Muscle of leg (tissue), 11 donors: Measurements from ENCODE around the gene GFRA1. TPM values are rescaled to one million over a fixed set of nuclear protein-coding genes. Genes with fewer than 3 reads are reported as not detected.

Experiments
- DNase-seq: peaks from one replicate; pipeline ENCODE4 v3.0.0; 2013
- H3K27ac ChIP-seq: one replicate; pipeline ENCODE4 v1.5.1; 2013; ENCODE audit warnings: mild to moderate bottlenecking, low read length, control low read depth
- H3K27me3 ChIP-seq: one replicate; pipeline ENCODE4 v1.6.1; 2013; ENCODE audit warnings: low read length; ENCODE audit not compliant: control insufficient read depth, insufficient read depth
- H3K36me3 ChIP-seq: one replicate; pipeline ENCODE4 v1.6.1; 2013; ENCODE audit warnings: low read length; ENCODE audit not compliant: control insufficient read depth, insufficient read depth
- H3K4me1 ChIP-seq: one replicate; pipeline ENCODE4 v1.6.1; 2013; ENCODE audit warnings: low read length; ENCODE audit not compliant: control insufficient read depth, insufficient read depth
- H3K4me3 ChIP-seq: one replicate; pipeline ENCODE4 v1.5.1; 2013; ENCODE audit warnings: low read length, control low read depth
- H3K9me3 ChIP-seq: replicated peaks from 2 replicates; pipeline ENCODE4 v1.6.1; 2013; ENCODE audit warnings: low read depth, low read length; ENCODE audit not compliant: control insufficient read depth
- WGBS: methylation state at CpG from one replicate; pipeline ENCODE4 v1.1.5; 2013; ENCODE audit warnings: missing lambda C conversion rate; ENCODE audit not compliant: insufficient coverage; 5-methylcytosine and 5-hydroxymethylcytosine counted together
- polyA plus RNA-seq, 8 donors: library from polyadenylated mRNA; unstranded; fragments of 120-200 nt; gene quantifications; one replicate each; pipeline versions ENCODE4 v1.2.1 to v1.2.3, GENCODE V29; 2013; ENCODE audit warnings: inconsistent platforms in 1 of 8, low replicate concordance in 1 of 8; ENCODE audit not compliant: insufficient read length in 8 of 8, insufficient read depth in 1 of 8
- total RNA-seq: library from RNA; stranded (reverse); fragments of 120-200 nt; gene quantifications from one replicate; pipeline ENCODE4 v1.2.4, GENCODE V29; 2013

The GFRA1 gene
- total and polyA plus RNA-seq, 9 donors = 25.8 to 59.3 (median 41.0) TPM

- Histone ChIP-seq H3K4me3 (no peak overlapping the region), H3K4me1 (no peaks in the 10 kb centered on the region), H3K27me3 (no peaks in the 10 kb centered on the region), H3K36me3 (no peaks in the 10 kb centered on the region), H3K27ac (no peak overlapping the region), H3K9me3 (no peaks in the 10 kb centered on the region)
- 25% methylated on average over 1 of the region's 1 CpG for WGBS
- DNase-seq = peak; percentile 91
These were observed 27.5 kb upstream of the GFRA1 start for GRCh38 chr10:116300542-116300941.

- H3K27ac ChIP-seq = no peak overlapping the region
- no peak for DNase-seq
- no peaks in the 10 kb centered on the region for H3K27me3 ChIP-seq
- no peaks in the 10 kb centered on the region for H3K36me3 ChIP-seq
- no peaks in the 10 kb centered on the region for H3K4me1 ChIP-seq
- no peaks in the 10 kb centered on the region for H3K9me3 ChIP-seq
- WGBS = no CpG with 5 or more reads among the region's 3 CpGs
- no peak overlapping the region for H3K4me3 ChIP-seq
These were observed 25.6 kb upstream of the GFRA1 start for GRCh38 chr10:116298586-116298985.

GRCh38 chr10:116296291-116296721 lies 23.3 kb upstream of the GFRA1 start:
- Histone ChIP-seq H3K4me3 (no peak overlapping the region), H3K27me3 (no peaks in the 10 kb centered on the region), H3K36me3 (no peaks in the 10 kb centered on the region), H3K4me1 (no peaks in the 10 kb centered on the region), H3K27ac (no peak overlapping the region), H3K9me3 (no peaks in the 10 kb centered on the region)
- DNase-seq = peak; percentile 57
- 25% methylated on average over 7 of the region's 7 CpGs for WGBS

GRCh38 chr10:116292493-116292892 lies 19.5 kb upstream of the GFRA1 start:
- H3K4me1 ChIP-seq = no peaks in the 10 kb centered on the region
- H3K4me3 ChIP-seq = no peak overlapping the region
- no peaks in the 10 kb centered on the region for H3K9me3 ChIP-seq
- no peaks in the 10 kb centered on the region for H3K27me3 ChIP-seq
- DNase-seq = no peak
- no peak overlapping the region for H3K27ac ChIP-seq
- no peaks in the 10 kb centered on the region for H3K36me3 ChIP-seq

GRCh38 chr10:116289652-116290051 lies 16.6 kb upstream of the GFRA1 start:
- Histone ChIP-seq H3K27me3 (peaks cover 2% of the 10 kb centered on the region), H3K4me1 (no peaks in the 10 kb centered on the region), H3K9me3 (no peaks in the 10 kb centered on the region), H3K36me3 (no peaks in the 10 kb centered on the region), H3K27ac (no peak overlapping the region), H3K4me3 (no peak overlapping the region)
- no peak for DNase-seq
- 25% methylated on average over 1 of the region's 1 CpG for WGBS

GRCh38 chr10:116287906-116288501 lies 15.0 kb upstream of the GFRA1 start:
- H3K4me3 ChIP-seq = no peak overlapping the region
- DNase-seq = peak; percentile 84
- H3K9me3 ChIP-seq = no peaks in the 10 kb centered on the region
- H3K4me1 ChIP-seq = no peaks in the 10 kb centered on the region
- no CpG with 5 or more reads among the region's 1 CpG for WGBS
- no peaks in the 10 kb centered on the region for H3K36me3 ChIP-seq
- H3K27ac ChIP-seq = no peak overlapping the region
- H3K27me3 ChIP-seq = peaks cover 2% of the 10 kb centered on the region

- DNase-seq = peak; percentile 72
- no CpG with 5 or more reads among the region's 9 CpGs for WGBS
- Histone ChIP-seq H3K27ac (no peak overlapping the region), H3K27me3 (peaks cover 2% of the 10 kb centered on the region), H3K36me3 (no peaks in the 10 kb centered on the region), H3K4me1 (no peaks in the 10 kb centered on the region), H3K9me3 (no peaks in the 10 kb centered on the region), H3K4me3 (no peak overlapping the region)
These were observed 13.7 kb upstream of the GFRA1 start for GRCh38 chr10:116286626-116287200.

GRCh38 chr10:116281775-116282174 lies 8.8 kb upstream of the GFRA1 start:
- Histone ChIP-seq H3K27ac (no peak overlapping the region), H3K4me1 (no peaks in the 10 kb centered on the region), H3K4me3 (no peak overlapping the region), H3K36me3 (no peaks in the 10 kb centered on the region), H3K27me3 (peaks cover 2% of the 10 kb centered on the region), H3K9me3 (no peaks in the 10 kb centered on the region)
- WGBS = no CpG with 5 or more reads among the region's 3 CpGs
- DNase-seq = no peak

- Histone ChIP-seq H3K4me1 (no peaks in the 10 kb centered on the region), H3K27me3 (peaks cover 8% of the 10 kb centered on the region), H3K36me3 (no peaks in the 10 kb centered on the region), H3K9me3 (no peaks in the 10 kb centered on the region), H3K4me3 (no peak overlapping the region), H3K27ac (no peak overlapping the region)
- no peak for DNase-seq
- 71% methylated on average over 2 of the region's 6 CpGs for WGBS
These were observed 5.8 kb upstream of the GFRA1 start for GRCh38 chr10:116278846-116279245.

- Histone ChIP-seq H3K27ac (no peak overlapping the region), H3K9me3 (no peaks in the 10 kb centered on the region), H3K4me1 (peaks cover 4% of the 10 kb centered on the region), H3K27me3 (peaks cover 21% of the 10 kb centered on the region), H3K36me3 (no peaks in the 10 kb centered on the region), H3K4me3 (no peak overlapping the region)
- peak; percentile 69 for DNase-seq
- 86% methylated on average over 2 of the region's 3 CpGs for WGBS
These were observed 4.0 kb upstream of the GFRA1 start for GRCh38 chr10:116276981-116277380.
